Breast epithelium (tissue), 3 donors: ENCODE results near the gene WRNIP1.

Experiments used
- POLR2A ChIP-seq: fragments of 450-650 bp; IDR thresholded peaks from one replicate; pipeline ENCODE4 v1.6.1; 2016; ENCODE audit warnings: antibody characterized with exemption, mild to moderate bottlenecking, moderate library complexity
- POLR2AphosphoS5 ChIP-seq, 3 donors: sonication (generic); formaldehyde crosslinking; IDR thresholded peaks; one replicate each; pipeline ENCODE4 v1.6.1; 2017; ENCODE audit warnings: antibody characterized with exemption in 3 of 3
- TF ChIP-seq, protein P1 (sequence below), 3 donors: fragments of 450-650 bp; IDR thresholded peaks; one replicate each; pipeline ENCODE4 v1.5.1; 2016 to 2017; ENCODE audit warnings: antibody characterized with exemption in 3 of 3, mild to moderate bottlenecking in 3 of 3, moderate library complexity in 3 of 3

DNA sequence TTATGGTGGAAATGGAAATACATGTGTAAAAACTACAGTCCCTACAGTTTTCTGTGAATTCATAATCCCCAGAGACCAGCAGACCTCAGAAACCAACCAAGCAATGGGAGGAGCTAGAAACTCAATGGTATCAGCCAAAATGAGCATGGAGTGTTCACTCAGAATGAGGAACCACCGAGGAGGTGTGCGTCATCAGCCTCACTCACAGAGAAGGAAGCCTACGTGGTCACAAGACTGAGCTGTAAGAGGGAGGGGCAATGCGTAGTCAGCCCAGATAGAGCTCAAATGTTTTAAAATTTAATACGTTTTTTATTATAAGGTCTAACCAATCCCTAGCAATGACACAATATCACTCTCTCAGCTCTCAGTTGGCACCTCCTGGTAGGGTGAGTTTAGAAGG is 31.9 kb upstream of the WRNIP1 start:
- TF ChIP-seq POLR2A (no peak), POLR2AphosphoS5 (IDR thresholded peaks at IDR 0.05) (no peak)
- TF ChIP-seq, protein P1, sequence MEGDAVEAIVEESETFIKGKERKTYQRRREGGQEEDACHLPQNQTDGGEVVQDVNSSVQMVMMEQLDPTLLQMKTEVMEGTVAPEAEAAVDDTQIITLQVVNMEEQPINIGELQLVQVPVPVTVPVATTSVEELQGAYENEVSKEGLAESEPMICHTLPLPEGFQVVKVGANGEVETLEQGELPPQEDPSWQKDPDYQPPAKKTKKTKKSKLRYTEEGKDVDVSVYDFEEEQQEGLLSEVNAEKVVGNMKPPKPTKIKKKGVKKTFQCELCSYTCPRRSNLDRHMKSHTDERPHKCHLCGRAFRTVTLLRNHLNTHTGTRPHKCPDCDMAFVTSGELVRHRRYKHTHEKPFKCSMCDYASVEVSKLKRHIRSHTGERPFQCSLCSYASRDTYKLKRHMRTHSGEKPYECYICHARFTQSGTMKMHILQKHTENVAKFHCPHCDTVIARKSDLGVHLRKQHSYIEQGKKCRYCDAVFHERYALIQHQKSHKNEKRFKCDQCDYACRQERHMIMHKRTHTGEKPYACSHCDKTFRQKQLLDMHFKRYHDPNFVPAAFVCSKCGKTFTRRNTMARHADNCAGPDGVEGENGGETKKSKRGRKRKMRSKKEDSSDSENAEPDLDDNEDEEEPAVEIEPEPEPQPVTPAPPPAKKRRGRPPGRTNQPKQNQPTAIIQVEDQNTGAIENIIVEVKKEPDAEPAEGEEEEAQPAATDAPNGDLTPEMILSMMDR (IDR thresholded peaks at IDR 0.05), result no peak
